WTC11 (cell line): Measurements from ENCODE around the gene TMEM184A.

Experiments used
- GTF2I ChIP-seq: fragments of 250-450 bp; sonication (Bioruptor Pico); conservative IDR thresholded peaks from 2 replicates; pipeline ENCODE4 v1.4.0; 2021; ENCODE audit warnings: mild to moderate bottlenecking
- KAT7 ChIP-seq: sonication (generic); formaldehyde crosslinking; IDR thresholded peaks from 2 replicates; pipeline ENCODE4 v1.8.1; 2023; ENCODE audit warnings: missing genetic modification reagents, mild to moderate bottlenecking, borderline replicate concordance
- NR3C1 ChIP-seq: sonication (generic); formaldehyde crosslinking; conservative IDR thresholded peaks from 2 replicates; pipeline ENCODE4 v1.8.1; 2023; ENCODE audit warnings: low read depth, mild to moderate bottlenecking, missing genetic modification reagents
- ZNF317 ChIP-seq: sonication (generic); formaldehyde crosslinking; IDR thresholded peaks from 2 replicates; pipeline ENCODE4 v1.8.1; 2023; ENCODE audit warnings: low read depth, mild to moderate bottlenecking, moderate library complexity, missing genetic modification reagents, borderline replicate concordance
- TF ChIP-seq, protein P1 (sequence below): sonication (generic); formaldehyde crosslinking; IDR thresholded peaks from 2 replicates; pipeline ENCODE4 v1.8.1; 2023; ENCODE audit warnings: mild to moderate bottlenecking, moderate library complexity, missing genetic modification reagents
- TF ChIP-seq, protein P2 (sequence below): sonication (generic); formaldehyde crosslinking; IDR thresholded peaks from 2 replicates; pipeline ENCODE4 v1.8.0; 2023; ENCODE audit warnings: mild to moderate bottlenecking, missing genetic modification reagents
- TF ChIP-seq, protein P3 (sequence below): sonication (generic); formaldehyde crosslinking; IDR thresholded peaks from 2 replicates; pipeline ENCODE4 v1.8.0; 2022; ENCODE audit warnings: missing genetic modification reagents
- TF ChIP-seq, protein P4 (sequence below): fragments of 200-600 bp; IDR thresholded peaks from 2 replicates; pipeline ENCODE4 v1.8.0; 2022; ENCODE audit warnings: antibody characterized with exemption
- TF ChIP-seq, protein P5 (sequence below): sonication (generic); formaldehyde crosslinking; IDR thresholded peaks from 2 replicates; pipeline ENCODE4 v1.8.0; 2022; ENCODE audit warnings: mild to moderate bottlenecking, missing genetic modification reagents
- TF ChIP-seq, protein P6 (sequence below): sonication (generic); formaldehyde crosslinking; IDR thresholded peaks from 2 replicates; pipeline ENCODE4 v1.8.1; 2022; ENCODE audit warnings: low read depth, missing genetic modification reagents, borderline replicate concordance
- TF ChIP-seq, protein P7 (sequence below): sonication (generic); formaldehyde crosslinking; IDR thresholded peaks from 2 replicates; pipeline ENCODE4 v1.8.1; 2023; ENCODE audit warnings: mild to moderate bottlenecking, missing genetic modification reagents, moderate library complexity

DNA sequence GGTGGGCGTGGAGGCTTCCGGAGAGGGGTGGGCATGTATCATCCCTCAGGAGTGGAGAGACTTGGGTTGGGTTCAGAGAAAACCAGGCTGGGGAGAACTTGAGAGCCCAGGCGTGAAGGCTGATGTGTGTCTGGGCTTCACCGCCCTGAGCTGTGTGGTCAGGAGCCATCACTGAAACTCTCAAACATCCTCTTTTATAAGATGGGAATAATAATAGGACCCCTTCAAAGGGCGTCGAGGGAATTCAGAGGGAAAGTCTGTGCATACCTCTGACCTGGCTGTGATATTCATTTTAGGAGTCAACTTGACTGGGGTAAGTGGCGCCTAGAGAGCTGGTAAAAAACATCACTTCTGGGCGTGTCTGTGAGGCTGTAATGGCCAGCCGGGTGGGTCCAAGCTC lies 34.9 kb upstream of the TMEM184A start:
- TF ChIP-seq NR3C1 (CRISPR knock-in tag) (no peak), GTF2I (CRISPR knock-in tag) (no peak), KAT7 (CRISPR knock-in tag) (no peak), ZNF317 (no peak)
- TF ChIP-seq, protein P1, sequence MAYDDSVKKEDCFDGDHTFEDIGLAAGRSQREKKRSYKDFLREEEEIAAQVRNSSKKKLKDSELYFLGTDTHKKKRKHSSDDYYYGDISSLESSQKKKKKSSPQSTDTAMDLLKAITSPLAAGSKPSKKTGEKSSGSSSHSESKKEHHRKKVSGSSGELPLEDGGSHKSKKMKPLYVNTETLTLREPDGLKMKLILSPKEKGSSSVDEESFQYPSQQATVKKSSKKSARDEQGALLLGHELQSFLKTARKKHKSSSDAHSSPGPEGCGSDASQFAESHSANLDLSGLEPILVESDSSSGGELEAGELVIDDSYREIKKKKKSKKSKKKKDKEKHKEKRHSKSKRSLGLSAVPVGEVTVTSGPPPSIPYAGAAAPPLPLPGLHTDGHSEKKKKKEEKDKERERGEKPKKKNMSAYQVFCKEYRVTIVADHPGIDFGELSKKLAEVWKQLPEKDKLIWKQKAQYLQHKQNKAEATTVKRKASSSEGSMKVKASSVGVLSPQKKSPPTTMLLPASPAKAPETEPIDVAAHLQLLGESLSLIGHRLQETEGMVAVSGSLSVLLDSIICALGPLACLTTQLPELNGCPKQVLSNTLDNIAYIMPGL (CRISPR knock-in tag): no peak
- TF ChIP-seq, protein P2, sequence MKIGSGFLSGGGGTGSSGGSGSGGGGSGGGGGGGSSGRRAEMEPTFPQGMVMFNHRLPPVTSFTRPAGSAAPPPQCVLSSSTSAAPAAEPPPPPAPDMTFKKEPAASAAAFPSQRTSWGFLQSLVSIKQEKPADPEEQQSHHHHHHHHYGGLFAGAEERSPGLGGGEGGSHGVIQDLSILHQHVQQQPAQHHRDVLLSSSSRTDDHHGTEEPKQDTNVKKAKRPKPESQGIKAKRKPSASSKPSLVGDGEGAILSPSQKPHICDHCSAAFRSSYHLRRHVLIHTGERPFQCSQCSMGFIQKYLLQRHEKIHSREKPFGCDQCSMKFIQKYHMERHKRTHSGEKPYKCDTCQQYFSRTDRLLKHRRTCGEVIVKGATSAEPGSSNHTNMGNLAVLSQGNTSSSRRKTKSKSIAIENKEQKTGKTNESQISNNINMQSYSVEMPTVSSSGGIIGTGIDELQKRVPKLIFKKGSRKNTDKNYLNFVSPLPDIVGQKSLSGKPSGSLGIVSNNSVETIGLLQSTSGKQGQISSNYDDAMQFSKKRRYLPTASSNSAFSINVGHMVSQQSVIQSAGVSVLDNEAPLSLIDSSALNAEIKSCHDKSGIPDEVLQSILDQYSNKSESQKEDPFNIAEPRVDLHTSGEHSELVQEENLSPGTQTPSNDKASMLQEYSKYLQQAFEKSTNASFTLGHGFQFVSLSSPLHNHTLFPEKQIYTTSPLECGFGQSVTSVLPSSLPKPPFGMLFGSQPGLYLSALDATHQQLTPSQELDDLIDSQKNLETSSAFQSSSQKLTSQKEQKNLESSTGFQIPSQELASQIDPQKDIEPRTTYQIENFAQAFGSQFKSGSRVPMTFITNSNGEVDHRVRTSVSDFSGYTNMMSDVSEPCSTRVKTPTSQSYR: no peak
- TF ChIP-seq, protein P3, sequence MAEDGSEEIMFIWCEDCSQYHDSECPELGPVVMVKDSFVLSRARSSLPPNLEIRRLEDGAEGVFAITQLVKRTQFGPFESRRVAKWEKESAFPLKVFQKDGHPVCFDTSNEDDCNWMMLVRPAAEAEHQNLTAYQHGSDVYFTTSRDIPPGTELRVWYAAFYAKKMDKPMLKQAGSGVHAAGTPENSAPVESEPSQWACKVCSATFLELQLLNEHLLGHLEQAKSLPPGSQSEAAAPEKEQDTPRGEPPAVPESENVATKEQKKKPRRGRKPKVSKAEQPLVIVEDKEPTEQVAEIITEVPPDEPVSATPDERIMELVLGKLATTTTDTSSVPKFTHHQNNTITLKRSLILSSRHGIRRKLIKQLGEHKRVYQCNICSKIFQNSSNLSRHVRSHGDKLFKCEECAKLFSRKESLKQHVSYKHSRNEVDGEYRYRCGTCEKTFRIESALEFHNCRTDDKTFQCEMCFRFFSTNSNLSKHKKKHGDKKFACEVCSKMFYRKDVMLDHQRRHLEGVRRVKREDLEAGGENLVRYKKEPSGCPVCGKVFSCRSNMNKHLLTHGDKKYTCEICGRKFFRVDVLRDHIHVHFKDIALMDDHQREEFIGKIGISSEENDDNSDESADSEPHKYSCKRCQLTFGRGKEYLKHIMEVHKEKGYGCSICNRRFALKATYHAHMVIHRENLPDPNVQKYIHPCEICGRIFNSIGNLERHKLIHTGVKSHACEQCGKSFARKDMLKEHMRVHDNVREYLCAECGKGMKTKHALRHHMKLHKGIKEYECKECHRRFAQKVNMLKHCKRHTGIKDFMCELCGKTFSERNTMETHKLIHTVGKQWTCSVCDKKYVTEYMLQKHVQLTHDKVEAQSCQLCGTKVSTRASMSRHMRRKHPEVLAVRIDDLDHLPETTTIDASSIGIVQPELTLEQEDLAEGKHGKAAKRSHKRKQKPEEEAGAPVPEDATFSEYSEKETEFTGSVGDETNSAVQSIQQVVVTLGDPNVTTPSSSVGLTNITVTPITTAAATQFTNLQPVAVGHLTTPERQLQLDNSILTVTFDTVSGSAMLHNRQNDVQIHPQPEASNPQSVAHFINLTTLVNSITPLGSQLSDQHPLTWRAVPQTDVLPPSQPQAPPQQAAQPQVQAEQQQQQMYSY (CRISPR knock-in tag): no peak
- TF ChIP-seq, protein P4, sequence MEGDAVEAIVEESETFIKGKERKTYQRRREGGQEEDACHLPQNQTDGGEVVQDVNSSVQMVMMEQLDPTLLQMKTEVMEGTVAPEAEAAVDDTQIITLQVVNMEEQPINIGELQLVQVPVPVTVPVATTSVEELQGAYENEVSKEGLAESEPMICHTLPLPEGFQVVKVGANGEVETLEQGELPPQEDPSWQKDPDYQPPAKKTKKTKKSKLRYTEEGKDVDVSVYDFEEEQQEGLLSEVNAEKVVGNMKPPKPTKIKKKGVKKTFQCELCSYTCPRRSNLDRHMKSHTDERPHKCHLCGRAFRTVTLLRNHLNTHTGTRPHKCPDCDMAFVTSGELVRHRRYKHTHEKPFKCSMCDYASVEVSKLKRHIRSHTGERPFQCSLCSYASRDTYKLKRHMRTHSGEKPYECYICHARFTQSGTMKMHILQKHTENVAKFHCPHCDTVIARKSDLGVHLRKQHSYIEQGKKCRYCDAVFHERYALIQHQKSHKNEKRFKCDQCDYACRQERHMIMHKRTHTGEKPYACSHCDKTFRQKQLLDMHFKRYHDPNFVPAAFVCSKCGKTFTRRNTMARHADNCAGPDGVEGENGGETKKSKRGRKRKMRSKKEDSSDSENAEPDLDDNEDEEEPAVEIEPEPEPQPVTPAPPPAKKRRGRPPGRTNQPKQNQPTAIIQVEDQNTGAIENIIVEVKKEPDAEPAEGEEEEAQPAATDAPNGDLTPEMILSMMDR: no peak
- TF ChIP-seq, protein P5, sequence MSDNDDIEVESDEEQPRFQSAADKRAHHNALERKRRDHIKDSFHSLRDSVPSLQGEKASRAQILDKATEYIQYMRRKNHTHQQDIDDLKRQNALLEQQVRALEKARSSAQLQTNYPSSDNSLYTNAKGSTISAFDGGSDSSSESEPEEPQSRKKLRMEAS (CRISPR knock-in tag): no peak
- TF ChIP-seq, protein P6, sequence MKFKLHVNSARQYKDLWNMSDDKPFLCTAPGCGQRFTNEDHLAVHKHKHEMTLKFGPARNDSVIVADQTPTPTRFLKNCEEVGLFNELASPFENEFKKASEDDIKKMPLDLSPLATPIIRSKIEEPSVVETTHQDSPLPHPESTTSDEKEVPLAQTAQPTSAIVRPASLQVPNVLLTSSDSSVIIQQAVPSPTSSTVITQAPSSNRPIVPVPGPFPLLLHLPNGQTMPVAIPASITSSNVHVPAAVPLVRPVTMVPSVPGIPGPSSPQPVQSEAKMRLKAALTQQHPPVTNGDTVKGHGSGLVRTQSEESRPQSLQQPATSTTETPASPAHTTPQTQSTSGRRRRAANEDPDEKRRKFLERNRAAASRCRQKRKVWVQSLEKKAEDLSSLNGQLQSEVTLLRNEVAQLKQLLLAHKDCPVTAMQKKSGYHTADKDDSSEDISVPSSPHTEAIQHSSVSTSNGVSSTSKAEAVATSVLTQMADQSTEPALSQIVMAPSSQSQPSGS (CRISPR knock-in tag): no peak
- TF ChIP-seq, protein P7, sequence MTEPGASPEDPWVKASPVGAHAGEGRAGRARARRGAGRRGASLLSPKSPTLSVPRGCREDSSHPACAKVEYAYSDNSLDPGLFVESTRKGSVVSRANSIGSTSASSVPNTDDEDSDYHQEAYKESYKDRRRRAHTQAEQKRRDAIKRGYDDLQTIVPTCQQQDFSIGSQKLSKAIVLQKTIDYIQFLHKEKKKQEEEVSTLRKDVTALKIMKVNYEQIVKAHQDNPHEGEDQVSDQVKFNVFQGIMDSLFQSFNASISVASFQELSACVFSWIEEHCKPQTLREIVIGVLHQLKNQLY: no peak
